Osteocyte (in vitro differentiated cells): ENCODE measurements around the gene CCL18. TPM values are rescaled to one million over a fixed set of nuclear protein-coding genes. Genes with fewer than 3 reads are reported as not detected.
"Not testable (repeated sequence)": the region's sequence is repeated elsewhere in the genome, so short reads cannot be mapped to it uniquely, and the experiment has no call there.

ENCODE experiments used
- DNase-seq: peaks from one replicate; pipeline ENCODE4 v3.0.0; 2021; ENCODE audit warnings: mixed read lengths; ENCODE audit not compliant: unreplicated experiment; ENCODE audit errors: extremely low spot score
- H3K27ac Mint-ChIP-seq: one replicate; pipeline ENCODE4 v1.8.0; 2021; ENCODE audit warnings: mild to moderate bottlenecking, mixed read lengths; ENCODE audit not compliant: unreplicated experiment
- H3K27me3 Mint-ChIP-seq: one replicate; pipeline ENCODE4 v1.8.0; 2021; ENCODE audit warnings: mixed read lengths; ENCODE audit not compliant: unreplicated experiment
- H3K36me3 Mint-ChIP-seq: one replicate; pipeline ENCODE4 v1.8.0; 2021; ENCODE audit warnings: mixed read lengths; ENCODE audit not compliant: unreplicated experiment
- H3K4me1 Mint-ChIP-seq: one replicate; pipeline ENCODE4 v1.8.0; 2021; ENCODE audit warnings: mixed read lengths; ENCODE audit not compliant: unreplicated experiment
- H3K4me3 Mint-ChIP-seq: one replicate; pipeline ENCODE4 v1.8.0; 2021; ENCODE audit warnings: mild to moderate bottlenecking, moderate library complexity, mixed read lengths; ENCODE audit not compliant: unreplicated experiment
- H3K9me3 Mint-ChIP-seq: one replicate; pipeline ENCODE4 v1.8.0; 2021; ENCODE audit warnings: mixed read lengths; ENCODE audit not compliant: unreplicated experiment
- total RNA-seq: library from RNA; stranded (reverse); gene quantifications from 2 replicates; pipeline ENCODE4 v1.2.1, GENCODE V29; 2021
- TF ChIP-seq, protein P1 (sequence below): fragments of 200-600 bp; sonication (generic); IDR thresholded peaks from 2 replicates; pipeline ENCODE4 v1.5.0; 2021; ENCODE audit warnings: antibody characterized with exemption, mild to moderate bottlenecking, moderate library complexity

Gene CCL18
- total RNA-seq, 1 donor from 2014 or later = not detected

DNA sequence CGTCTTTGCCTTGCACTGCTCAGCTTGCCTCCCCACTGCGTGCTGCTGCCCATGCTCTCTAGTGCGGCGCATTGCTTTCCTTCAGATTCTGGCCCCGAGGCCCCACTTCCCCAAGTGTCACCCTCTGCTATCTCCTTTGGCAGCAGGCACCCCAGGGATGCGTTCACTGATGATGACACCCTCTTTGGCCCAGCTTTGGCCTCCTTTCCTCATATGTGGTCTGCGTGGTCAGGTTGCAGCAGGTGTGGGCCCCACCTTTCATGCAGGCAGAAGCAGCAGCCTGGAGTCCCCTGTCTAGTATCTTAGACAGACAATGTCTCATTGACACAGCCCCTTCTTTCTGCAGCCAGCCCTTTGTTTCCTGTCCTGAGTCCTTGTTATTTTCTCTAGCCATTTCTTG is 30.7 kb downstream of the CCL18 start:
- no peak overlapping the region for H3K27ac Mint-ChIP-seq
- no peaks in the 10 kb centered on the region for H3K9me3 Mint-ChIP-seq
- DNase-seq = no peak
- no peaks in the 10 kb centered on the region for H3K4me1 Mint-ChIP-seq
- H3K27me3 Mint-ChIP-seq = peaks cover 7% of the 10 kb centered on the region
- TF ChIP-seq, protein P1, sequence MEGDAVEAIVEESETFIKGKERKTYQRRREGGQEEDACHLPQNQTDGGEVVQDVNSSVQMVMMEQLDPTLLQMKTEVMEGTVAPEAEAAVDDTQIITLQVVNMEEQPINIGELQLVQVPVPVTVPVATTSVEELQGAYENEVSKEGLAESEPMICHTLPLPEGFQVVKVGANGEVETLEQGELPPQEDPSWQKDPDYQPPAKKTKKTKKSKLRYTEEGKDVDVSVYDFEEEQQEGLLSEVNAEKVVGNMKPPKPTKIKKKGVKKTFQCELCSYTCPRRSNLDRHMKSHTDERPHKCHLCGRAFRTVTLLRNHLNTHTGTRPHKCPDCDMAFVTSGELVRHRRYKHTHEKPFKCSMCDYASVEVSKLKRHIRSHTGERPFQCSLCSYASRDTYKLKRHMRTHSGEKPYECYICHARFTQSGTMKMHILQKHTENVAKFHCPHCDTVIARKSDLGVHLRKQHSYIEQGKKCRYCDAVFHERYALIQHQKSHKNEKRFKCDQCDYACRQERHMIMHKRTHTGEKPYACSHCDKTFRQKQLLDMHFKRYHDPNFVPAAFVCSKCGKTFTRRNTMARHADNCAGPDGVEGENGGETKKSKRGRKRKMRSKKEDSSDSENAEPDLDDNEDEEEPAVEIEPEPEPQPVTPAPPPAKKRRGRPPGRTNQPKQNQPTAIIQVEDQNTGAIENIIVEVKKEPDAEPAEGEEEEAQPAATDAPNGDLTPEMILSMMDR = no peak
- no peaks in the 10 kb centered on the region for H3K36me3 Mint-ChIP-seq
- no peak overlapping the region for H3K4me3 Mint-ChIP-seq

DNA sequence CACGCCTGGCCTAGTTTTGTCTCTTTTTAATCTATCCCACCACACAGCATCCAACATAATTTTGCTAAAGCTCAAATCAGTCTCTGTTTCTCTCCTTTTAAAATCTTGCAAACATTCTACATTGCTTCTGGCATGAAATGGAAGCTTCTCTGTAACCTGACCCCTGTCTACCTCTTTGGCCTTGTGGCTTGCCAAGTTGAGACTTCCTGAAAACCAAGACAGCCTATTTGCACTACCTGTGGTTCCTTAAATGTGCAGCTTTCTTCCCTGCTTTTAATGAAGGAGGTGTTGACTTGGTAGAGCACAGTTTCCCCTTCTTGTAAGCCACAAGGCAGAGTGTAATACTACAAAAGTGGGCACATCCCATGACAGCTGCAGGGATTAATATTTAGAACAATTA is 31.9 kb downstream of the CCL18 start:
- Mint-ChIP-seq H3K27ac (no peak overlapping the region), H3K36me3 (no peaks in the 10 kb centered on the region), H3K27me3 (peaks cover 5% of the 10 kb centered on the region), H3K4me1 (no peaks in the 10 kb centered on the region), H3K9me3 (no peaks in the 10 kb centered on the region), H3K4me3 (no peak overlapping the region)
- DNase-seq = no peak
- TF ChIP-seq, protein P1 = no peak

DNA sequence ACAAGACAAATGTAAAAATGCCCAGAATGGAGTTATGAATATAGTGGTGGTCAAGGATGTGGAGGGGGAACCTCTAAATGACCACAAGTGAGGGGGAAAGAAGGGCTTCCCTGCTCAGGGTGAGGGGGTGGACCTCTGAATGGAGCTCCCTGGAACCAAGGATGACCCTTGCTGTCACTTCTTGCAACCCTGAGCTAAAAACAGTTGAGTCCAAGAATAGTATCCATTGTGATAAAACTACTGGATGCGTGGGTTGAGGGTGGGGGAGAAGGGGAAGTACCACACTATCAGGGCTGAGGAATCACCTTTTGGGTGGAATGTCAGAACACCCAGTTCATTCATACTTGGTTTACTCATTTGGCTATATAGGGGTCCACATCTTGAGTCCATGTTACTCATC is 34.9 kb downstream of the CCL18 start:
- H3K4me1 Mint-ChIP-seq, H3K9me3 Mint-ChIP-seq, H3K4me3 Mint-ChIP-seq, H3K27me3 Mint-ChIP-seq, H3K27ac Mint-ChIP-seq, DNase-seq, H3K36me3 Mint-ChIP-seq: not testable (repeated sequence)

DNA sequence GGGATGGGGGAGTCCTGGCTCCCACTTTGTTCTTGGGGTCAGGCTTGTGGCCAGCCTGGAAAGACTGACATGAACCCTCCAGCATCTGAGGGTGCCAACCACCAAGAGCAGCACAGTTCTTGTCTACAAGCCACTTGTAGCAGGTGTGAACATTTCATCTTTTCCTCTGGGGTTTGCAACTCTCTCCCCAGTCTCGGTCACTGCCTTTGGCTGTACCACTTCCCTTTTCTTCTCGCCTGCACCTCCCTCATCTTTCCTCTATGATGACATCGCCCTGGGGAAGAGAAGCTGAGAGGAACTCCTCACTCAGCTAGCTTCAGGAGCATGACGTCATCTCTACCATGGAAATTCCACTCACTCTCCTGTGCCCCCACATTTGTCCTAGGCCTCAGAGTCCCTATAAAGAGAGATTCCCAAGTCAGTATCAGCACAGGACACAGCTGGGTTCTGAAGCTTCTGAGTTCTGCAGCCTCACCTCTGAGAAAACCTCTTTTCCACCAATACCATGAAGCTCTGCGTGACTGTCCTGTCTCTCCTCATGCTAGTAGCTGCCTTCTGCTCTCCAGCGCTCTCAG is 39.4 kb downstream of the CCL18 start, which contains the start of gene CCL4:
CCL4 (plus strand) TSS at position 427 of the 575 bp plus-strand sequence; CDS start at position 506, 79 bp downstream.
- H3K36me3 Mint-ChIP-seq, H3K4me1 Mint-ChIP-seq, H3K27ac Mint-ChIP-seq, H3K4me3 Mint-ChIP-seq, H3K9me3 Mint-ChIP-seq, H3K27me3 Mint-ChIP-seq, DNase-seq: not testable (repeated sequence)

DNA sequence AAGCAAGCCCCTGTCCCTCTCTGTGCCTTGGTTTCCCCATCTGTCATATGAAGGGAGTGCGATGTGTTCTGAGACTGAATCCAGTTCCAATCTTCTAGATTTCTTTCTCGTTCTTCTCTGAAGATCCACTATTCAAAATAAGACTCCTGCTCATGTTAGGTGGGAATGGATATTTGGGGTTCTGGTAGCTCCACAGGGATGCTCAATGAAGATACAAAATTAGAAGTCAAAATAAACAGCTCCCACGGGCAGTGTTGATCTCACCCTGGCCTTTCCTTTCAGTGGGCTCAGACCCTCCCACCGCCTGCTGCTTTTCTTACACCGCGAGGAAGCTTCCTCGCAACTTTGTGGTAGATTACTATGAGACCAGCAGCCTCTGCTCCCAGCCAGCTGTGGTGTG is 40.2 kb downstream of the CCL18 start:
- H3K4me3 Mint-ChIP-seq, H3K27ac Mint-ChIP-seq, H3K36me3 Mint-ChIP-seq, H3K27me3 Mint-ChIP-seq, H3K4me1 Mint-ChIP-seq, H3K9me3 Mint-ChIP-seq, DNase-seq: not testable (repeated sequence)

DNA sequence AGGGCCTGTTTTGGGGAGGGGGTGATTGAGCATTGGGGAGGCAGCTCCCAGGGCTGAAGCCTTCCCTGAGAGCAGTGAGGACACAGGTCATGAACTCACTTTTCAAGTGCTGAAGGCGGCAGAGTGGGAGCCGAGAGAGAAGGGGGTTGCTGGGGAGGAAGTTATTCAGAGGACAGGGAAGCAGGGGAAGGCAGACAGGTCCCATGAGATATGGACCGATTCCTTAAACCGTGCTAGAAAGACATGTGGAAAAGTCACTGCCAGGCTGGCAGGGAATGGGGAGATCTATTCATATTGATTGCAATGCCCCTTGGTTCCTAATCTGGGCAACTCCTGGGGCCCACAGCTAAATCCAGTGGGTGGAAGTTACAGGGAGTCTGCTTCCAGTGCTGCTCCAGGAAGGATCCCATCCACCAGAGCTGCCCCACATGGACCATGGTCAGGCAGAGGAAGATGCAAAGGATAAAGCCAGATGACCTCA is 40.7 kb downstream of the CCL18 start:
- H3K9me3 Mint-ChIP-seq = no peaks in the 10 kb centered on the region
- no peaks in the 10 kb centered on the region for H3K4me1 Mint-ChIP-seq
- H3K27me3 Mint-ChIP-seq = peaks cover 7% of the 10 kb centered on the region
- TF ChIP-seq, protein P1 = no peak
- no peak overlapping the region for H3K27ac Mint-ChIP-seq
- no peaks in the 10 kb centered on the region for H3K36me3 Mint-ChIP-seq
- DNase-seq = no peak
- H3K4me3 Mint-ChIP-seq = no peak overlapping the region
